ENCODE data around the gene RASGRP4. TPM values are rescaled to one million over a fixed set of nuclear protein-coding genes. Genes with fewer than 3 reads are reported as not detected.

The RASGRP4 gene
- total and polyA plus RNA-seq, 10 of the 15 experiments (the other 5 are each of a cell fraction or from before 2014, with no cell fraction given) = 0.24 to 7.4 (median 3.3) TPM

- no peak for TF ChIP-seq MTA3 (IDR thresholded peaks at IDR 0.05; ENCODE audit: borderline replicate concordance, low read length)
These were observed 37.3 kb upstream of the RASGRP4 start (continued) for GRCh38 chr19:38463365-38463764.

GRCh38 chr19:38458991-38459390 lies 33.0 kb upstream of the RASGRP4 start:
- FAIRE-seq (no peak), ATAC-seq (no peak), DNase-seq (ENCODE audit: low read depth, low spot score) (no peak)
- TF ChIP-seq E2F4 (IDR thresholded peaks at IDR 0.05; ENCODE audit: low read depth, low read length) (no peak), SMC3 (IDR thresholded peaks at IDR 0.05; ENCODE audit: borderline replicate concordance, low read length) (no peak), MTA2 (IDR thresholded peaks at IDR 0.05; ENCODE audit: low read depth) (no peak), MYB (IDR thresholded peaks at IDR 0.05; ENCODE audit: borderline replicate concordance, low read depth, low read length) (no peak), BCL11A (IDR thresholded peaks at IDR 0.05; ENCODE audit: low read depth, low read length) (no peak), MXI1 (IDR thresholded peaks at IDR 0.05; ENCODE audit: low read depth, low read length) (no peak), EZH2 (IDR thresholded peaks at IDR 0.05; ENCODE audit: borderline replicate concordance, control insufficient read depth, low read depth, low read length) (no peak)
- H3K9ac ChIP-seq (ENCODE audit: control insufficient read depth, insufficient read depth, low read length) = no peak overlapping the region
- no peak overlapping the region for H3K4me3 ChIP-seq
- 37% methylated on average over 13 of the region's 13 CpGs for WGBS (ENCODE audit: insufficient coverage, insufficient replicate concordance, low lambda C conversion rate, missing lambda C conversion rate)
- H2AFZ ChIP-seq (ENCODE audit: control insufficient read depth, low read depth, low read length) = no peak overlapping the region
- ChIA-PET CTCF (no interaction called here), POLR2A (no interaction called here), SMC1A (ENCODE audit: uncharacterized antibody, unreplicated experiment) (no interaction called here), RAD21 (ENCODE audit: unreplicated experiment) (no interaction called here)
- H4K20me1 ChIP-seq (ENCODE audit: control insufficient read depth, insufficient read depth) = no peaks in the 10 kb centered on the region
- no peaks in the 10 kb centered on the region for H3K79me2 ChIP-seq (ENCODE audit: control insufficient read depth, insufficient read depth, low read length)
- in situ Hi-C loops (cut with MboI) (no loop called here), intact Hi-C loops (cut with micrococcal nuclease; ENCODE audit: unreplicated experiment) (no loop called here)
- no TSS peak for BruUV-seq (replicated peaks)
- H3K4me2 ChIP-seq (ENCODE audit: control insufficient read depth, insufficient read depth) = no peak overlapping the region
- H3K27ac ChIP-seq (ENCODE audit: control insufficient read depth, insufficient read depth) = no peak overlapping the region
- no peaks in the 10 kb centered on the region for H3K36me3 ChIP-seq (ENCODE audit: control insufficient read depth in 2 of 2, insufficient read depth in 2 of 2, low read length in 1 of 2)
- no peaks in the 10 kb centered on the region for H3K4me1 ChIP-seq (ENCODE audit: control insufficient read depth, insufficient read depth, low read length)
- H3K9me3 ChIP-seq (replicated peaks; ENCODE audit: control insufficient read depth, insufficient read depth, low read length) = no peaks in the 10 kb centered on the region; the same call in 2 of the 3 replicates
- no peaks in the 10 kb centered on the region for H3K27me3 ChIP-seq (replicated peaks in 1 of 2; ENCODE audit: control insufficient read depth in 2 of 2, insufficient read depth in 2 of 2, low read length in 1 of 2)

All from GM12878 (cell line).